ENCODE data around the gene TAF4. TPM values are rescaled to one million over a fixed set of nuclear protein-coding genes. Genes with fewer than 3 reads are reported as not detected.
"Not testable (repeated sequence)": the region's sequence is repeated elsewhere in the genome, so short reads cannot be mapped to it uniquely, and the experiment has no call there.

The TAF4 gene
- polyA plus RNA-seq, 1 donor from 2014 or later, result 3.4 TPM

- H3K4me1 Mint-ChIP-seq, result no peaks in the 10 kb centered on the region
- H3K27ac Mint-ChIP-seq, result no peak overlapping the region
- H3K36me3 Mint-ChIP-seq, result peaks cover 5% of the 10 kb centered on the region
- no peaks in the 10 kb centered on the region for H3K9me3 Mint-ChIP-seq
- H3K4me3 Mint-ChIP-seq, result no peak overlapping the region
- H3K27me3 Mint-ChIP-seq, result no peaks in the 10 kb centered on the region
These were observed 90.1 kb downstream of the TAF4 start for GRCh38 chr20:61975407-61976129.

- Mint-ChIP-seq H3K4me3 (no peak overlapping the region), H3K9me3 (no peaks in the 10 kb centered on the region), H3K27me3 (no peaks in the 10 kb centered on the region), H3K27ac (peak overlapping the region in 1 of 3 donors; percentile 46), H3K4me1 (no peaks in the 10 kb centered on the region), H3K36me3 (peaks cover 7% of the 10 kb centered on the region)
These were observed 91.4 kb downstream of the TAF4 start for GRCh38 chr20:61974357-61974665.

DNA sequence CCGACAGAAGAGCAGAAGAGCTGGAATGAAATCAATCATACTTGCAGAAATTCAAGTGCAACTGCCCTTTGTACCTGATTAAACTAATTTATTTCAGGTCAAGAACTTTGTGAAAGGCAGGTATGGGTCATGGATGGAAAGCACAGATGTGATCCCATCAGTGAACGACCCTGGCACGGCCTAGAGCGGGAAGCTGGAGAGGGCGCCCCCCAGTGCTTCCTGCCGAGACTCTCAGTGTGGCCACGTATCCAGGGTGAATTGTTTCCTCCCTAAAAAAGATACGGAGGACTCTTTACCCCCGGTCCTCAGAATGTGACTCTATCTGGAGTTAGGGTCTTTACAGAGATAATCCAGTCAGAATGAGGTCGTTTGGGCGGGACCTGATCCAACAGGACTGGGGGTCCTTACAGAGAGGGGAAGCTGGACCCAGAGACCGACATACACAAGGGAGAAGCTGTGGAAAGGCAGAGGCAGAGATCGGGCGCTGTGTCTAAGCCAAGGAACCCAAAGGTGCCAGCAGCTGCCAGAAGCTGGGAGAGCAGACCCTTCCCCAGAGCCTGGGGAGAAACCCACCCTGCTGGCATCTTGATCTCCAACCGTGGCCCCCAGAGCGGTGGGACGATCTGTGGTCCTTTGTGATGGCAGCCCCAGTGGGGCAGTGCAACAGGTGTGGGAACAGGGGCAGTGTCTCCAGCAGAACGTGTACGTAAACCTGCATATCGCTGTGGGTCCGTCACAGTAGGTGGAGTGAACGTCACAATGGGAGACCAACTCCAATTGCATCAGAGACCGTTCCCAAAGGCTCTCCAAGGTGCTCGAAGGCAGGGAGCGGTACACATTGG, 91.9 kb downstream of the TAF4 start:
- Mint-ChIP-seq H3K27me3 (no peaks in the 10 kb centered on the region), H3K36me3 (peaks cover 7% of the 10 kb centered on the region), H3K4me1 (no peaks in the 10 kb centered on the region), H3K4me3 (peak overlapping the region in 1 of 4 donors; percentile 33), H3K27ac (no peak overlapping the region), H3K9me3 (no peaks in the 10 kb centered on the region)

GRCh38 chr20:61972636-61973508, 92.8 kb downstream of the TAF4 start:
- H3K36me3 Mint-ChIP-seq, result peaks cover 7% of the 10 kb centered on the region
- no peaks in the 10 kb centered on the region for H3K9me3 Mint-ChIP-seq
- H3K4me1 Mint-ChIP-seq, result no peaks in the 10 kb centered on the region
- H3K27me3 Mint-ChIP-seq, result peaks cover 3% of the 10 kb centered on the region
- no peak overlapping the region for H3K27ac Mint-ChIP-seq
- H3K4me3 Mint-ChIP-seq, result no peak overlapping the region

DNA sequence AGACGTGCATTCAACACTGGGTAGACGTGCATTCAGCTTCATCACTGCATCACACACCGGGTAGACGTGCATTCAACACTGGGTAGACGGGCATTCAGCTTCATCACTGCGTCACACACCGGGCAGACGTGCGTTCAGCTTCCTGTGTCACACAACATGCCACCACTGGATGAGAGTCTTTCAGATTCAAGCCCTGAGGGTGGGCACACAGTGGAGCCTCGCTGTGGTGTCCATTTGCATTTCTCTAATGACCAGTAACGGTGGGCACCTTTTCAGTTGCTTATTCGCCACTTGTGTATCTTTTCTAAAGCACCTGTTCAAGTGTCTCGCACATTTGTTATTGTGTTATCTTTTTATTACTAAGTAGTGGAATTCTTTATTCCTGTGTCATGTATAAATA, 94.1 kb downstream of the TAF4 start:
- H3K27me3 Mint-ChIP-seq, H3K9me3 Mint-ChIP-seq, H3K36me3 Mint-ChIP-seq, H3K4me3 Mint-ChIP-seq, H3K4me1 Mint-ChIP-seq, H3K27ac Mint-ChIP-seq: not testable (repeated sequence)

DNA sequence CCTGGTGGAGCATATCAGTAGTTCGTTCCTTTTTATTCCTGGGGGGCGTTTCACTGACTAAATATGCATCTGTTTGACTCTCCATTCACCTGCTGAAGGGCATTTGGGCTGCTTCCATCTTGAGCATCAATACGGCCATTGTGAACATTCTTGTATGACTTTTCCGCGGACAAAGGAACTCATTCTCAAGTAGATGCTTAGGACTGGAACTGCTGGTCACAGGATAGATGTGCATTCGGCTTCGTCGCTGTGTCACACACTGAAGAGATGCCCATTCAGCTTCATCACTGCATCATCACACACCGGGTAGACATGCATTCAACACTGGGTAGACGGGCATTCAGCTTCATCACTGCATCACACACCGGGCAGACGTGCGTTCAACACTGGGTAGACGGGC, 95.3 kb downstream of the TAF4 start:
- no peak overlapping the region for H3K27ac Mint-ChIP-seq
- no peak overlapping the region for H3K4me3 Mint-ChIP-seq
- peaks cover 7% of the 10 kb centered on the region for H3K36me3 Mint-ChIP-seq
- no peaks in the 10 kb centered on the region for H3K4me1 Mint-ChIP-seq
- H3K27me3 Mint-ChIP-seq, result peaks cover 4% of the 10 kb centered on the region
- H3K9me3 Mint-ChIP-seq, result no peaks in the 10 kb centered on the region

- H3K9me3 Mint-ChIP-seq, result no peaks in the 10 kb centered on the region
- peaks cover 4% of the 10 kb centered on the region for H3K27me3 Mint-ChIP-seq
- H3K27ac Mint-ChIP-seq, result no peak overlapping the region
- no peaks in the 10 kb centered on the region for H3K4me1 Mint-ChIP-seq
- no peak overlapping the region for H3K4me3 Mint-ChIP-seq
- H3K36me3 Mint-ChIP-seq, result peaks cover 7% of the 10 kb centered on the region
These were observed 95.9 kb downstream of the TAF4 start for GRCh38 chr20:61969806-61970205.

GRCh38 chr20:61968932-61969331, 96.7 kb downstream of the TAF4 start:
- no peak overlapping the region for H3K4me3 Mint-ChIP-seq
- H3K4me1 Mint-ChIP-seq, result no peaks in the 10 kb centered on the region
- H3K27ac Mint-ChIP-seq, result no peak overlapping the region
- peaks cover 7% of the 10 kb centered on the region for H3K27me3 Mint-ChIP-seq
- H3K36me3 Mint-ChIP-seq, result peaks cover 5% of the 10 kb centered on the region
- no peaks in the 10 kb centered on the region for H3K9me3 Mint-ChIP-seq

- peak overlapping the region in 1 of 3 donors; percentile 16 for H3K27ac Mint-ChIP-seq
- no peaks in the 10 kb centered on the region for H3K4me1 Mint-ChIP-seq
- peaks cover 0 to 4% (median 3%) of the 10 kb centered on the region in 3 donors for H3K9me3 Mint-ChIP-seq
- no peak overlapping the region for H3K4me3 Mint-ChIP-seq
- H3K36me3 Mint-ChIP-seq, result peaks cover 5% of the 10 kb centered on the region
- H3K27me3 Mint-ChIP-seq, result peaks cover 7% of the 10 kb centered on the region
These were observed 97.5 kb downstream of the TAF4 start for GRCh38 chr20:61968036-61968810.

DNA sequence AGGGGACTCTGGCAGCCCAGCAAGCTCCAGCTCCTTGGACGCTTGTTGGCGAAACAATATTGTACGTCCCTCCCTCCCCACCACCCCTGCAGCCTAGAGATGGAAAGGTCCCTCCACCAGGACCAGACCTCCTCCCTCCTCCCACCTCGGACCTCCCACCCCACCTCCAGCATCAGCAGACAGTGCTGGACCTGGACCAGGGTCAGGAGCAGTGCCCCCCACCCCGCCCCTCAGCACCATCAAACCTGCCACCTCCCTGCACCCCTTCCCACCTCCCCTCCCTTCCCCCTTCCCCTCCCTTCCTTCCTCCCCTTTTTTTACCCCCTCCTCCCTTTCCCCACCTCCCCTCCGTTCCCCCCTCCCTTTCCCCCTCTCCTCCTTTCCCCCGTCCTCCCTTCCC, 98.4 kb downstream of the TAF4 start:
- peaks cover 0 to 4% (median 3%) of the 10 kb centered on the region in 3 donors for H3K9me3 Mint-ChIP-seq
- no peak overlapping the region for H3K4me3 Mint-ChIP-seq
- H3K4me1 Mint-ChIP-seq, result no peaks in the 10 kb centered on the region

GRCh38 chr20:61966492-61967244, 99.0 kb downstream of the TAF4 start:
- H3K27ac Mint-ChIP-seq, result no peak overlapping the region
- peaks cover 2% of the 10 kb centered on the region for H3K36me3 Mint-ChIP-seq
- H3K9me3 Mint-ChIP-seq, result peaks cover 0 to 4% (median 3%) of the 10 kb centered on the region in 3 donors
- H3K4me1 Mint-ChIP-seq, result no peaks in the 10 kb centered on the region
- peaks cover 7% of the 10 kb centered on the region for H3K27me3 Mint-ChIP-seq
- peak overlapping the region in 1 of 4 donors; percentile 28 for H3K4me3 Mint-ChIP-seq

More for the DNA sequence above, 98.4 kb downstream of the TAF4 start:
- Mint-ChIP-seq H3K36me3 (peaks cover 2% of the 10 kb centered on the region), H3K27me3 (peaks cover 7% of the 10 kb centered on the region), H3K27ac (no peak overlapping the region)

GRCh38 chr20:61965606-61966491, 99.8 kb downstream of the TAF4 start:
- Mint-ChIP-seq H3K4me3 (no peak overlapping the region), H3K27me3 (peaks cover 7% of the 10 kb centered on the region), H3K9me3 (peaks cover 0 to 5% (median 4%) of the 10 kb centered on the region in 3 donors), H3K4me1 (no peaks in the 10 kb centered on the region), H3K36me3 (peaks cover 3% of the 10 kb centered on the region), H3K27ac (no peak overlapping the region)
